Activated T-cell treated with anti-CD3 and anti-CD28 coated beads for 48 hours (primary cell): ENCODE data around the gene CCDC157.
"Not testable (repeated sequence)": the region's sequence is repeated elsewhere in the genome, so short reads cannot be mapped to it uniquely, and the experiment has no call there.

Experiments
- DNase-seq: peaks from one replicate; pipeline ENCODE4 v3.0.0-alpha.2; 2020; ENCODE audit warnings: low read depth

The CCDC157 gene

GRCh38 chr22:30392661-30393321, 36.0 kb downstream of the CCDC157 start:
- no peak for DNase-seq

GRCh38 chr22:30393322-30393680, 36.5 kb downstream of the CCDC157 start:
- no peak for DNase-seq

- no peak for DNase-seq
Observed at GRCh38 chr22:30393885-30394284, 37.1 kb downstream of the CCDC157 start.

GRCh38 chr22:30396871-30397655, 40.3 kb downstream of the CCDC157 start, which contains the start of gene SEC14L2:
TSS of gene SEC14L2 (plus strand) at chr22:30397018. CDS start at chr22:30397117, 99 bp downstream.
- DNase-seq, result peak; percentile 68

- no peak for DNase-seq
Observed at GRCh38 chr22:30397656-30398635, 41.1 kb downstream of the CCDC157 start.

GRCh38 chr22:30398685-30399680, 42.2 kb downstream of the CCDC157 start:
- DNase-seq, result no peak

- DNase-seq, result no peak
Observed at GRCh38 chr22:30399718-30400117, 42.9 kb downstream of the CCDC157 start.

- DNase-seq, result no peak
Observed at GRCh38 chr22:30400159-30400558, 43.4 kb downstream of the CCDC157 start.

- not testable (repeated sequence) for DNase-seq
Observed at GRCh38 chr22:30401024-30401423, 44.2 kb downstream of the CCDC157 start.

- DNase-seq, result no peak
Observed at GRCh38 chr22:30402028-30402765, 45.4 kb downstream of the CCDC157 start.

- not testable (repeated sequence) for DNase-seq
Observed at GRCh38 chr22:30402766-30403104, 45.9 kb downstream of the CCDC157 start.

GRCh38 chr22:30404307-30404706, 47.5 kb downstream of the CCDC157 start:
- DNase-seq, result no peak

GRCh38 chr22:30405731-30406130, 48.9 kb downstream of the CCDC157 start:
- DNase-seq, result no peak

- no peak for DNase-seq
Observed at GRCh38 chr22:30406400-30406799, 49.6 kb downstream of the CCDC157 start.

- no peak for DNase-seq
Observed at GRCh38 chr22:30408388-30409102, 51.7 kb downstream of the CCDC157 start.

- DNase-seq, result no peak
Observed at GRCh38 chr22:30411780-30412179, 55.0 kb downstream of the CCDC157 start.

- DNase-seq, result no peak
Observed at GRCh38 chr22:30413001-30413400, 56.2 kb downstream of the CCDC157 start.

- DNase-seq, result no peak
Observed at GRCh38 chr22:30413745-30414524, 57.1 kb downstream of the CCDC157 start.

- DNase-seq, result no peak
Observed at GRCh38 chr22:30414525-30415047, 57.8 kb downstream of the CCDC157 start.
